Neural progenitor cell (in vitro differentiated cells): Measurements from ENCODE around the gene ARL4C. TPM values are rescaled to one million over a fixed set of nuclear protein-coding genes. Genes with fewer than 3 reads are reported as not detected.
A peak's percentile ranks its signal among the peaks of the same experiment; 100 is the strongest.

Source experiments
- DNase-seq: peaks from one replicate; pipeline ENCODE4 v3.0.0-alpha.2; 2016; ENCODE audit warnings: low spot score
- H2AFZ ChIP-seq: fragments of 200-600 bp; sonication (generic); replicated peaks from 2 replicates; pipeline ENCODE4 v1.6.1; 2016; ENCODE audit warnings: antibody characterized with exemption
- H3F3A ChIP-seq: fragments of 200-600 bp; sonication (generic); 2 replicates; pipeline ENCODE4 v1.6.1; 2016; ENCODE audit warnings: antibody characterized with exemption, low read depth
- H3K27ac ChIP-seq: fragments of 200-600 bp; sonication (generic); 2 replicates; pipeline ENCODE4 v1.5.1; 2016; ENCODE audit warnings: mild to moderate bottlenecking
- H3K27me3 ChIP-seq: fragments of 200-600 bp; sonication (generic); 2 replicates; pipeline ENCODE4 v1.6.1; 2016; ENCODE audit warnings: mild to moderate bottlenecking, moderate library complexity
- H3K36me3 ChIP-seq: fragments of 200-600 bp; sonication (generic); 2 replicates; pipeline ENCODE4 v1.5.1; 2016
- H3K4me1 ChIP-seq: fragments of 200-600 bp; sonication (generic); 2 replicates; pipeline ENCODE4 v1.6.1; 2016; ENCODE audit warnings: mixed run types
- H3K4me2 ChIP-seq: fragments of 200-600 bp; sonication (generic); 2 replicates; pipeline ENCODE4 v1.6.1; 2016
- H3K4me3 ChIP-seq: fragments of 200-600 bp; sonication (generic); 2 replicates; pipeline ENCODE4 v1.5.1; 2016
- H3K79me2 ChIP-seq: fragments of 200-600 bp; sonication (generic); 2 replicates; pipeline ENCODE4 v1.6.1; 2016; ENCODE audit warnings: low read depth
- H3K9ac ChIP-seq: fragments of 200-600 bp; sonication (generic); 2 replicates; pipeline ENCODE4 v1.6.1; 2016
- H3K9me3 ChIP-seq: fragments of 200-600 bp; sonication (generic); 2 replicates; pipeline ENCODE4 v1.5.1; 2016; ENCODE audit warnings: low read depth
- H4K20me1 ChIP-seq: fragments of 200-600 bp; sonication (generic); 2 replicates; pipeline ENCODE4 v1.6.1; 2016; ENCODE audit warnings: low read depth
- H3K27ac Mint-ChIP-seq: 3 replicates; pipeline ENCODE4 v1.8.0; 2021; ENCODE audit warnings: mixed read lengths
- H3K27me3 Mint-ChIP-seq: 2 replicates; pipeline ENCODE4 v1.8.0; 2022; ENCODE audit warnings: low read depth, mild to moderate bottlenecking, inconsistent platforms, moderate library complexity, mixed read lengths; ENCODE audit not compliant: insufficient read depth
- H3K36me3 Mint-ChIP-seq: 3 replicates; pipeline ENCODE4 v1.8.0; 2021; ENCODE audit warnings: mixed read lengths
- H3K4me1 Mint-ChIP-seq: 3 replicates; pipeline ENCODE4 v1.8.0; 2021; ENCODE audit warnings: mixed read lengths
- H3K4me3 Mint-ChIP-seq: 3 replicates; pipeline ENCODE4 v1.8.0; 2021; ENCODE audit warnings: mild to moderate bottlenecking, moderate library complexity, mixed read lengths
- H3K9me3 Mint-ChIP-seq: 3 replicates; pipeline ENCODE4 v1.8.0; 2020; ENCODE audit warnings: mixed read lengths
- CTCF ChIP-seq: fragments of 200-600 bp; sonication (generic); IDR thresholded peaks from 2 replicates; pipeline ENCODE4 v1.5.1; 2017; ENCODE audit warnings: antibody characterized with exemption, mild to moderate bottlenecking
- EZH2 ChIP-seq: fragments of 200-600 bp; sonication (generic); IDR thresholded peaks from 2 replicates; pipeline ENCODE4 v1.6.1; 2017; ENCODE audit warnings: antibody characterized with exemption, mild to moderate bottlenecking, moderate library complexity
- EZH2phosphoT487 ChIP-seq: fragments of 200-600 bp; sonication (generic); IDR thresholded peaks from 2 replicates; pipeline ENCODE4 v1.6.1; 2017; ENCODE audit warnings: antibody characterized with exemption
- total RNA-seq: library from RNA; depleted of rRNA; stranded (reverse); fragments of >200 nt; gene quantifications from 2 replicates; pipeline ENCODE4 v1.2.3, GENCODE V29; 2015; ENCODE audit warnings: low replicate concordance

ARL4C gene
- total RNA-seq, 1 donor from 2014 or later, result 87.6 TPM

- H3K79me2 ChIP-seq, result no peaks in the 10 kb centered on the region
- no peaks in the 10 kb centered on the region for H3K27me3 ChIP-seq
- no peak overlapping the region for H2AFZ ChIP-seq
- H4K20me1 ChIP-seq, result no peaks in the 10 kb centered on the region
- H3K9me3 Mint-ChIP-seq, result no peaks in the 10 kb centered on the region
- H3K9me3 ChIP-seq, result no peaks in the 10 kb centered on the region
- no peak overlapping the region for H3K4me3 Mint-ChIP-seq
- H3K9ac ChIP-seq, result no peak overlapping the region
- H3K27ac ChIP-seq, result no peak overlapping the region
- H3K4me2 ChIP-seq, result no peak overlapping the region
- no peaks in the 10 kb centered on the region for H3K36me3 ChIP-seq
- peaks cover 3% of the 10 kb centered on the region for H3K4me1 ChIP-seq
- TF ChIP-seq CTCF (no peak), EZH2phosphoT487 (no peak), EZH2 (no peak)
- peaks cover 3% of the 10 kb centered on the region for H3F3A ChIP-seq
- H3K27ac Mint-ChIP-seq, result no peak overlapping the region
- DNase-seq, result no peak
- peaks cover 2% of the 10 kb centered on the region for H3K27me3 Mint-ChIP-seq
- no peak overlapping the region for H3K4me3 ChIP-seq
- no peaks in the 10 kb centered on the region for H3K4me1 Mint-ChIP-seq
- H3K36me3 Mint-ChIP-seq, result no peaks in the 10 kb centered on the region
Measured at GRCh38 chr2:234512884-234513669, 16.2 kb upstream of the ARL4C start.

GRCh38 chr2:234502919-234503285 is 6.0 kb upstream of the ARL4C start:
- Mint-ChIP-seq H3K27ac (no peak overlapping the region), H3K9me3 (peaks cover 2% of the 10 kb centered on the region), H3K4me3 (peak overlapping the region; percentile 14), H3K36me3 (no peaks in the 10 kb centered on the region), H3K27me3 (peaks cover 8% of the 10 kb centered on the region), H3K4me1 (peaks cover 25% of the 10 kb centered on the region)
- peaks cover 26% of the 10 kb centered on the region for H3F3A ChIP-seq
- no peak for DNase-seq
- peaks cover 3% of the 10 kb centered on the region for H3K79me2 ChIP-seq
- no peak overlapping the region for H3K27ac ChIP-seq
- peaks cover 16% of the 10 kb centered on the region for H3K4me1 ChIP-seq
- H3K4me3 ChIP-seq, result no peak overlapping the region
- peak overlapping the region; percentile 30 for H3K4me2 ChIP-seq
- no peak overlapping the region for H3K9ac ChIP-seq
- H3K9me3 ChIP-seq, result no peaks in the 10 kb centered on the region
- H2AFZ ChIP-seq, result no peak overlapping the region
- no peaks in the 10 kb centered on the region for H3K36me3 ChIP-seq
- H4K20me1 ChIP-seq, result no peaks in the 10 kb centered on the region
- no peaks in the 10 kb centered on the region for H3K27me3 ChIP-seq
- no peak for TF ChIP-seq EZH2
- TF ChIP-seq CTCF, result no peak
- TF ChIP-seq EZH2phosphoT487, result no peak

GRCh38 chr2:234502285-234502918 is 5.5 kb upstream of the ARL4C start:
- Mint-ChIP-seq H3K27ac (no peak overlapping the region), H3K27me3 (peaks cover 8% of the 10 kb centered on the region), H3K4me1 (peaks cover 26% of the 10 kb centered on the region), H3K4me3 (peak overlapping the region; percentile 14), H3K36me3 (no peaks in the 10 kb centered on the region), H3K9me3 (peaks cover 2% of the 10 kb centered on the region)
- peaks cover 8% of the 10 kb centered on the region for H3K79me2 ChIP-seq
- no peak overlapping the region for H3K9ac ChIP-seq
- H3K4me3 ChIP-seq, result no peak overlapping the region
- H3K4me1 ChIP-seq, result peaks cover 16% of the 10 kb centered on the region
- H3K9me3 ChIP-seq, result no peaks in the 10 kb centered on the region
- TF ChIP-seq EZH2phosphoT487 (no peak), EZH2 (no peak), CTCF (no peak)
- DNase-seq, result peak; percentile 39
- H3K4me2 ChIP-seq, result peak overlapping the region; percentile 30
- H3K27me3 ChIP-seq, result no peaks in the 10 kb centered on the region
- no peak overlapping the region for H2AFZ ChIP-seq
- H3K36me3 ChIP-seq, result no peaks in the 10 kb centered on the region
- no peaks in the 10 kb centered on the region for H4K20me1 ChIP-seq
- H3F3A ChIP-seq, result peaks cover 30% of the 10 kb centered on the region
- H3K27ac ChIP-seq, result no peak overlapping the region
